A549 (cell line): Measurements from ENCODE around the gene STRA8.

Experiments
- SREBF2 ChIP-seq: fragments of 450-650 bp; IDR thresholded peaks from 2 replicates; pipeline ENCODE4 v1.6.1; 2014; ENCODE audit warnings: mild to moderate bottlenecking, moderate library complexity
- TF ChIP-seq, protein P1 (sequence below): fragments of >200 bp; sonication (Bioruptor Twin); formaldehyde crosslinking; IDR thresholded peaks from 3 replicates; pipeline ENCODE4 v1.5.1; 2016

DNA sequence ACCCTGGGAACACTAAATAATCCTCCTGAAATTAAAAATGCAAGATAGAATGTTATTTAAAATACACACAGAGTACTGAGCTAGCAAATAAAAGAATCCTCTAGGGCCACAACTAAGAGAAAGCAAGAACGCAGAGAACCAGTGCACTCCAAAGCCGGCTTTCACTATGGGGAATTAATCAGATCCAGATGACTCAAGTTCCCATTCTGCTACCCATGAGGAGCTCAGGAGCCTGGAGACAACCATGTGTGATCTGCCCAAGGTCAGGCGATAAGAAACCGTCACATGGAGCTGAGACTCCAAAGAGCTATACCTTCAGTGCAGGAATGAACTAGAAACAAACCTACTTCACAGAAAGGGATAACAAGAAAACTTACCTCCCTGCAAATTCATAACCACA, 43.7 kb upstream of the STRA8 start:
- TF ChIP-seq SREBF2 = no peak
- TF ChIP-seq, protein P1, sequence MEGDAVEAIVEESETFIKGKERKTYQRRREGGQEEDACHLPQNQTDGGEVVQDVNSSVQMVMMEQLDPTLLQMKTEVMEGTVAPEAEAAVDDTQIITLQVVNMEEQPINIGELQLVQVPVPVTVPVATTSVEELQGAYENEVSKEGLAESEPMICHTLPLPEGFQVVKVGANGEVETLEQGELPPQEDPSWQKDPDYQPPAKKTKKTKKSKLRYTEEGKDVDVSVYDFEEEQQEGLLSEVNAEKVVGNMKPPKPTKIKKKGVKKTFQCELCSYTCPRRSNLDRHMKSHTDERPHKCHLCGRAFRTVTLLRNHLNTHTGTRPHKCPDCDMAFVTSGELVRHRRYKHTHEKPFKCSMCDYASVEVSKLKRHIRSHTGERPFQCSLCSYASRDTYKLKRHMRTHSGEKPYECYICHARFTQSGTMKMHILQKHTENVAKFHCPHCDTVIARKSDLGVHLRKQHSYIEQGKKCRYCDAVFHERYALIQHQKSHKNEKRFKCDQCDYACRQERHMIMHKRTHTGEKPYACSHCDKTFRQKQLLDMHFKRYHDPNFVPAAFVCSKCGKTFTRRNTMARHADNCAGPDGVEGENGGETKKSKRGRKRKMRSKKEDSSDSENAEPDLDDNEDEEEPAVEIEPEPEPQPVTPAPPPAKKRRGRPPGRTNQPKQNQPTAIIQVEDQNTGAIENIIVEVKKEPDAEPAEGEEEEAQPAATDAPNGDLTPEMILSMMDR = no peak
